ENCODE data around the gene RBPJ. TPM values are rescaled to one million over a fixed set of nuclear protein-coding genes. Genes with fewer than 3 reads are reported as not detected.

Gene RBPJ
- total and polyA plus RNA-seq, 2 of the 8 experiments (the other 6 are each of a cell fraction or from before 2014, with no cell fraction given), result 65.5 to 217 TPM

- TF ChIP-seq RXRA (IDR thresholded peaks at IDR 0.05; ENCODE audit: insufficient read depth, low read depth, low read length) (no peak), BRCA1 (IDR thresholded peaks at IDR 0.05; ENCODE audit: low read depth, low read length) (no peak), GTF2F1 (IDR thresholded peaks at IDR 0.05; ENCODE audit: borderline replicate concordance, low read depth, low read length) (no peak)
Observed at GRCh38 chr4:26285272-26285671, 35.5 kb upstream of the RBPJ start (continued).

All from H1 (cell line).